Subcutaneous preadipocyte (primary cell): ENCODE data around the gene GMPPB. TPM values are rescaled to one million over a fixed set of nuclear protein-coding genes. Genes with fewer than 3 reads are reported as not detected.

Experiments used
- small RNA-seq: library from RNA; depleted of rRNA; stranded (forward); fragments of <200 nt; gene quantifications from one replicate; pipeline ENCODE3, GENCODE V24; 2012
- total RNA-seq: library from RNA; depleted of rRNA; stranded (reverse); fragments of >200 nt; gene quantifications from 2 replicates; pipeline ENCODE4 v1.2.3, GENCODE V29; 2012

Gene GMPPB
- total RNA-seq = 16.2 and 26.0 TPM in 2 replicates

DNA sequence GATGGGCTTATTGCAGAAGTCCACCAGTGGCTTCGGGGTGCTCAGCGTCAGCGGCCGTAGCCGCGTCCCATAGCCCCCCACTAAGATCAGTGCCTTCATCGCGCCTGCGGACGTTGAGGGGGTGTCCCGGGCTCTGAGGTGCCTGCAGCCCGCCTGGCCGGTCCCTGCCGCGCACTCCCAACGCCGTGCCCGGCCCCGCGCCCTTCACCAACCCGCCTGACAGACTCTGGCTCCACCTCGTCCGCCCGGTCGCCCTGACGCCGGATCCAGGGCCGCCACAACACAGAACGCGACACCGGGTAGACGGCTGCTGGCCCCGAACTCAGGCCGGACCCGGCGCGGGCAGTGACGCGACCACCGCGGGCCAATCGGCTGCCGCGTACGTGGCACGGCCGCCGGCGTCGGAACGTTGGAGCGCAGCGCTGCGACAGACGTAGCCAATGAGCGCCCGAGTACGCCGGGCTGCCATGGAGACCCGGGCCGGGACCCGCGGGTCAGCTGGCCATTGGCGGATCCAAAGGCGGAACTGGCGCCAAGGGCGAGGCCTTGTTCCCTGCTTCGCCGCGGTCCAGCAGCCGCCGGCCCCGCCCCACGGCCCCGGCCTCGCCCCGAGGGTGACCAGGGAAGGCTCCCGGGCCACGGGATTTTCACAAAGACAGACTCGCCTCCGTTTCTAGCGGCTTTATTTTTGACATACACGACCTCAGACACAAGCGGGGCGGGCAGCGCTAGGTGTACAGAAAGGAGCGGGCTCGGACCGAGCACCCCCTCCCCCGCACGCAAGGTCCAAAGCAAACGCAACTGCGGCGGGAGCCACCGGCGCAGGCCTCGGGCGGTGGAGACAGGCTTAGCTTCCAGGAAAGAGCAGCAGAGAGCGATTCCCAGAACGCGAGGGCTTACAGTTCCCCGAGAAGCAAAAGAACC is at the start of gene GMPPB:
Gene GMPPB, minus strand, starts transcription at position 324 of the 924 bp plus-strand sequence. Its CDS starts 225 bp downstream, at position 99.

DNA sequence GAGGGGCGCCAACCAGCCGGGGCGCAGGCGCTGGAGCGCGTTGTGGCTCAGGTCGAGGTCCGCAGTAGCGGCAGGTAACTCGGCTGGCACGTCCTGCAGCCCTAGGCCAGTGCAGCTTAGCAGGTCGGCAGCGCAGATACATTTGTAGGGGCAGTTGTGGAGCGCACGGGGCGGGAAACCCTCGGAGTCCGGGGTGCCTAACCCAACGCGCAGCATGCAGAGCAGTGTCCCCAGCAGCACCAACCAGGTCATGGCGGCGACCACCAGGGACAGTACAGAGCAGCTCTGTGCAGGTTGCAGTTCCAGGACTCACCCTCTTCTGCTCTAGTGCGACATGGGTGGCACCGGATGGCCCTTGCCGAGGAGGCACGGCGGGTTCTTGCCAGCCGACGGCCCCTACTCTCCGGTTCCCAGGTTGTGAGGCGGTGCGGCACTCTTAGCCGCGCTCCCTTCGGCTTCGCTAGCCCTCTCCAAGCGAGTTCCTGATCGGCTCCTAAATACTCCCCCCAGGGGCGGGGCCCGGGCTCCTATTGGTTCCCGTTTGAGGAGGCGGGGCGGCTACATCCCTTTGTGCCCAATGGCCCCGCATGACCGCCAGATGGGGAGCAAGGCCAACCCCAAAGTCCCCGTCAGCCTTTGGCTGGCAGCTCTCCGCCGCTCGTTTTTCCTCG is 4.4 kb downstream of the GMPPB start, which contains the start of gene AMIGO3:
Gene AMIGO3, minus strand, starts transcription at position 471 of the 671 bp plus-strand sequence. Its CDS starts 219 bp downstream, at position 252.

DNA sequence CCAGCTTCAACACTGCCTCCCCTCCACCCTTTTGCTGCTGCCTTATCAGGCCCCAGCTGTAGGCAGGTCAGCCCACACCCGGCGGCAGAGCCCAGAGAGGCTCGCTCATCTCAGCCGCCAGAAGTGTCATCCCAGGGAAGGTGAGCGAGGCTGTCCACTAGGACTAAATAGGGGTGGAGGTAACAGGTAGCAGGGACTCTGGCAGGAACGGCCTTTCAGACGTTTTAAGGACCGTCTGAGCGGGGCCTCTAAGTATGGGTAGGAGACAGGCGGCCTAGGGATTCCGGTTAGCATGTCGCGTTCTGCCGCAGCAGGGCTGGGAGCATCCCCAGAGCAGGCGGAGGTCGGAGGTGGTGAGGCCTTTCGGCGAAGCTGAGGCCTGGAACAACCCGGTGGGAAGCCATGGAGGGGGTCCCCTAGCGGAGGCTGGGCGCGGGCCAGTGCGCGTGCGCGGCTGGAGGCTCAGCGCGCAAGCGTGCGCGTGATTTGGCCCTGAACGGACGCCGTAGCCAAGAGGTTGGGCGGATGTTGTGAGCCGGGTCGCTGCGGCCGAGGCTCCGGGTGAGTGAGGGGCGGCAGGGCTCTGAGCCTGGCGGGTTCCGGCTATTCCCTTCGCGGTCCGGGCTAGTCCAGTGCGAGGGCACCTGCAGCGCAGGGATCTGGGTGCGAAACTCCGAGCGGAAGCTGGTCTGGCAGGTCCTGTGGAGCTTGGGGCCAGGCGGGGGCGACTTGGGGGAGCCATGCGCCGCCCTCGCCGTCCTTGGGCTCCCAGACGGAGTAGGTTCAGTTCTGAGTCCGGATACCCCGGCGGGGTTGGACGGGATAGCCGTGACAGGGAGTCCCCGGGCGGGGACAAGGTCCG is 34.5 kb downstream of the GMPPB start, which contains the start of the genes MST1 and RNF123:
Gene MST1, minus strand, starts transcription at position 429 of the 862 bp plus-strand sequence. CDS start 783 bp downstream, outside the sequence.
Gene RNF123, plus strand, starts transcription at position 512 of the 862 bp plus-strand sequence. CDS start 1,609 bp downstream, outside the sequence.

DNA sequence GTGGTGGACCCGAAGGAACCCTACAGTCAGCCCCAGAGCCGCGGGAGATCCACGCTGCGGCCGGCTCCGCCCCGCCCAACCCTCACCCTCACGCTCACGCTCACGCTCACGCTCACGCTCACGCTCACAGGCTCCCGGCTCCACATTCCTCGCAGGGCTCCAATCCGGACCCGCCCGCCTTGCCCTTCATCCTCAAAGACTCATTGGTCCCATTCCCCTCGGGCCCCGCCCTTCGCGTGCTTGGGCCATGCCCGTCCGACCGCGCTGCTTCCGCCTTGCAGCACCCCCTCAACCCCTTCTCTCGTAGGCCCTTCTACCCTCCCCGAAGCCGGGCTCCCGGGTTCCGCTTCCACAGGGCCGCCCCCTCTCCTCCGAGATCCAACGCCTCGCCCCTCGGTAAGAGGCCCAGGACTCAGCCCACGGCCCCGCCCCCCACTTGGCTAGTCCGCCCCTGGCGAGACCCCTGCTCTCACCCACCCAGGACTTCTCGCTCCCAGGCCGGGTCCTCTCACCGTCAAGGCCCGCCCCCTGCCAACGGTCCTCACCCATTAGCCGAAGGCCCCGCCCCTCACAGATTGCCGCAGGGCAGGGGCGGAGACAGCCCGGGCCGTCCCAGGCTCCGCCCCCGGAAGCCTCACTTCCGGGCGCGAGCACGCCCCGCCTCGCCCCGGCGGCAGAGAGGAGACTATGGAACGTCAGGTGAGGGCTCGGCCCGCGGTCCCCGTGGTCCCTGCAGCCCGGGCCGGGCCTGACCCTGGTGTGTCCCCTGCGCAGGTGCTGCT is 49.8 kb downstream of the GMPPB start, which contains the start of gene APEH:
Gene APEH, plus strand, starts transcription at position 637 of the 782 bp plus-strand sequence. Its CDS starts 51 bp downstream, at position 688.

Small RNA genes lying within 50 kb of the gene (small RNA-seq; reads per million reads assigned to genes)
- not detected for gene AMIGO3
- gene COX6CP14 = not detected

Other genes with a start within 250 kb of the GMPPB start
- under 0.01 and 0.20 TPM in 2 replicates for gene BSN, start 169.5 kb downstream of the GMPPB start, total RNA-seq
- gene APEH, start 49.6 kb downstream of the GMPPB start, total RNA-seq = 127 and 142 TPM in 2 replicates
- gene MST1, start 34.5 kb downstream of the GMPPB start, total RNA-seq = 3.3 and 4.8 TPM in 2 replicates
- 25.0 and 35.8 TPM in 2 replicates for gene RNF123, start 34.4 kb downstream of the GMPPB start, total RNA-seq
- 0.37 and 1.2 TPM in 2 replicates for gene AMIGO3, start 4.3 kb downstream of the GMPPB start, total RNA-seq
- gene IP6K1, start 62.6 kb upstream of the GMPPB start, total RNA-seq = 33.4 and 35.6 TPM in 2 replicates
- gene CDHR4, start 75.9 kb upstream of the GMPPB start, total RNA-seq = 0.37 TPM in 1 of 2 replicates, not detected in the other
- 6.2 and 6.6 TPM in 2 replicates for gene INKA1, start 79.3 kb upstream of the GMPPB start, total RNA-seq
- gene UBA7, start 90.0 kb upstream of the GMPPB start, total RNA-seq = 26.6 and 36.0 TPM in 2 replicates
- 4.8 and 6.5 TPM in 2 replicates for gene TRAIP, start 132.6 kb upstream of the GMPPB start, total RNA-seq
- not detected in 2 replicates for gene CAMKV, start 146.0 kb upstream of the GMPPB start, total RNA-seq
- gene MST1R, start 179.9 kb upstream of the GMPPB start, total RNA-seq = 0.37 and 0.59 TPM in 2 replicates
- gene MON1A, start 205.9 kb upstream of the GMPPB start, total RNA-seq = 13.6 and 17.0 TPM in 2 replicates
- gene RBM6, start 216.2 kb upstream of the GMPPB start, total RNA-seq = 34.6 and 37.5 TPM in 2 replicates